ENCODE data around the gene ZNF653.

ZNF653 gene

DNA sequence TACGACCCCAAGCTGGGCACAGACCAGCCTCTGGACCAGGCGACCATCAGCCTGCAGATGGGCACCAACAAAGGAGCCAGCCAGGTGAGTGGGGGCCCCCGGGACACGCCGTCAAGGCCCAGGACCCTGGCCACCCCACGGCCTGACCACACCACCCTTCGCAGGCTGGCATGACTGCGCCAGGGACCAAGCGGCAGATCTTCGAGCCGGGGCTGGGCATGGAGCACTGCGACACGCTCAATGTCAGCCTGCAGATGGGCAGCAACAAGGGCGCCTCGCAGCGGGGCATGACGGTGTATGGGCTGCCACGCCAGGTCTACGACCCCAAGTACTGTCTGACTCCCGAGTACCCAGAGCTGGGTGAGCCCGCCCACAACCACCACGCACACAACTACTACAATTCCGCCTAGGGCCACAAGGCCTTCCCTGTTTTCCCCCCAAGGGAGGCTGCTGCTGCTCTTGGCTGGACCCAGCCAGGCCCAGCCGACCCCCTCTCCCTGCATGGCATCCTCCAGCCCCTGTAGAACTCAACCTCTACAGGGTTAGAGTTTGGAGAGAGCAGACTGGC, 43.8 kb upstream of the ZNF653 start:
- TF ChIP-seq CTCF (IDR thresholded peaks at IDR 0.05; ENCODE audit: low read depth, low read length, missing control alignments), result no peak
- no peak overlapping the region for H3K4me3 ChIP-seq (replicated peaks; ENCODE audit: low read depth, low read length)
- no peak for DNase-seq (ENCODE audit: extremely low read depth, low read depth)

- no peak for DNase-seq (ENCODE audit: extremely low read depth, low read depth)
- no peak for TF ChIP-seq CTCF (IDR thresholded peaks at IDR 0.05; ENCODE audit: low read depth, low read length, missing control alignments)
These were observed 42.5 kb upstream of the ZNF653 start for GRCh38 chr19:11547929-11548700.

DNA sequence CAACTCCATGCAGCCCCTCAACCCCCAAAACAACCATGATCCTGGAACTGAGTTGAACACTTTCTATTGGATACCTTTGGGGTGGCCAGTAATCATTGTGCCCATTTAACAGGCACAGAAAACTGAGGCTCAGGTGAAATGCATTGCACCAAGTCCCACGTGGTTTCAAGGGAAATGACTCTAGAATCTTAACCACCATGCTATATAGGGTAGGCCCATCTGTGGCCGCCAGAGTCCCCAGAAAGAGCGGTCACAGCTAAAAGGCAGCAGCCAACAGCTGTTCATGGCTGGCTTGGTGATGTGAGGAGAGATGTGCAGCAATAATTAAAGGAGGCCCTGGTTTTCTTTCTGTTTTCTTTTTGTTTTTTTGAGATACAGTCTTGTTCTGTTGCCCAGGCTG, 35.6 kb upstream of the ZNF653 start:
- no peak for TF ChIP-seq CTCF (IDR thresholded peaks at IDR 0.05; ENCODE audit: low read depth, low read length, missing control alignments)
- no peak for DNase-seq (ENCODE audit: extremely low read depth, low read depth)
- no peak overlapping the region for H3K4me3 ChIP-seq (replicated peaks; ENCODE audit: low read depth, low read length)

More at GRCh38 chr19:11547929-11548700, 42.5 kb upstream of the ZNF653 start:
- no peak overlapping the region for H3K4me3 ChIP-seq (replicated peaks; ENCODE audit: low read depth, low read length)

DNA sequence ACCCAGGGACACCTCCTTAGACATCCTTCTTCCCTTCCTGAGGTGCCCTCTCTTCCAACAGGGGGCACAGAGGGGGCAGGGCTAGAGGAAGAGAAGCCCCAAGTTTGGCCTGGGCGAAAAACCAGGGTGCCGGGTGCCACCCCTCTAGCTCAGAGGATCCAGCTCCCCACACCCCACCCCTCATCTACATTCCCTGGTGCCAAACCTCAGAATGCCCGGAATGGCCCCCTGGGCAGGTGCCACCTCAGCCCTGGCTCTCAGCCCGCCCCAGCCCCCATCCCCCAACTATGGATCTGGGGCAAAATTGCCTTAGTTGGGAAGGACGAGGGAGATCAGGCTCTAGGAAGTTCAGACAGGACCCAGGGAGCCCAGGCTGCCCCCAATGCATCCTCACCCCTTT, 35.0 kb upstream of the ZNF653 start:
- TF ChIP-seq CTCF (IDR thresholded peaks at IDR 0.05; ENCODE audit: low read depth, low read length, missing control alignments), result no peak
- DNase-seq (ENCODE audit: extremely low read depth, low read depth), result no peak
- no peak overlapping the region for H3K4me3 ChIP-seq (replicated peaks; ENCODE audit: low read depth, low read length)

DNA sequence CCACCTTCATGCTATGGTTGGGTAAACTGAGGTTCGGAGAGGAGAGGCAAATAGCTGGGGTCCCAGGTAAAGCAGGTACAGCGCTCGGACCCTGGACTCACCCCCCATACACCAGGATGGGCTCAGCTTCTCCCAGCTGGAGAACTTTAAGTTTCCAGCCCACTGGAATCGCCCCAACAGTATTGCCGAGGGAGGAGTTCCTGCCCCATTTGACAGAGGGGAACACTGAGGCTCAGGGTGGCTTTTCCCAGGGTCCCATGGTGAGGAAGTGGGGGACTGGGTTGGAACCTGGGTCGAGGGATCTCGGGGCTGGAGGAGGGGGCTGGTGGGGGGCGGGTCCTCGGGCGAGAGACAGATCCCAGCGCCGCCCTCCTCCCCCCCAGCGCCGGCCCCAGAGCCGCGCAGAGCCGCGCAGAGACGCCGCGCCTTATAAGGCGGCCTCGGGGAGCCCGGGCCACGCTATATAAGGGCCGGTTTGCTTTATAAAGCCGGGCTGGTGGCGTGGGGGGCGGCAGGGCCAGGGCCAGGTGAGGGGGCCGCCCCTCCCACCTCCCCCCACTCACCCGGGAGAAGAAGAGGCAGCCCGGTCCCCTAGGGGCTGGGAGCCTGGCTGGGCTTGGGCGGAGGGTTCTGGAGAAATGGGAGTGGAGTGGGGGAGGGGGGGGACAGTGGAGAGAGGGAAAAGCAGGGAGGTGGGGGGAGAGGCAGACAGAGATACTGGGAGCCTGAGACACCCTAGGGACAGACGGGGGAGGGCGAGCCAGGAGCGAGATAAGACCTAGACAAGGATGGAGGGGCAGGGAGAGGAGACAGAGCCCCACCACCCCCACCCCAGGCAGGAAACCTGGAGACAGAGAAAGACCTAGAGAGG, 34.1 kb upstream of the ZNF653 start:
- no peak overlapping the region for H3K4me3 ChIP-seq (replicated peaks; ENCODE audit: low read depth, low read length)
- TF ChIP-seq CTCF (IDR thresholded peaks at IDR 0.05; ENCODE audit: low read depth, low read length, missing control alignments), result no peak
- no peak for DNase-seq (ENCODE audit: extremely low read depth, low read depth)

- DNase-seq (ENCODE audit: extremely low read depth, low read depth), result no peak
- no peak within 1 kb of the TSS for H3K4me3 ChIP-seq (replicated peaks; ENCODE audit: low read depth, low read length)
These were observed 32.8 kb upstream of the ZNF653 start, which contains the start of gene CNN1 for GRCh38 chr19:11538232-11539036. Gene CNN1 (plus strand): TSS chr19:11538851. CDS start chr19:11538928, 77 bp downstream.

More at GRCh38 chr19:11538232-11539036, 32.8 kb upstream of the ZNF653 start, which contains the start of gene CNN1:
- TF ChIP-seq CTCF (IDR thresholded peaks at IDR 0.05; ENCODE audit: low read depth, low read length, missing control alignments), result no peak
